Measurements from ENCODE around the gene SLC25A33. TPM values are rescaled to one million over a fixed set of nuclear protein-coding genes. Genes with fewer than 3 reads are reported as not detected.

Gene SLC25A33, protein sequence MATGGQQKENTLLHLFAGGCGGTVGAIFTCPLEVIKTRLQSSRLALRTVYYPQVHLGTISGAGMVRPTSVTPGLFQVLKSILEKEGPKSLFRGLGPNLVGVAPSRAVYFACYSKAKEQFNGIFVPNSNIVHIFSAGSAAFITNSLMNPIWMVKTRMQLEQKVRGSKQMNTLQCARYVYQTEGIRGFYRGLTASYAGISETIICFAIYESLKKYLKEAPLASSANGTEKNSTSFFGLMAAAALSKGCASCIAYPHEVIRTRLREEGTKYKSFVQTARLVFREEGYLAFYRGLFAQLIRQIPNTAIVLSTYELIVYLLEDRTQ
- total RNA-seq = 1.6 TPM

DNA sequence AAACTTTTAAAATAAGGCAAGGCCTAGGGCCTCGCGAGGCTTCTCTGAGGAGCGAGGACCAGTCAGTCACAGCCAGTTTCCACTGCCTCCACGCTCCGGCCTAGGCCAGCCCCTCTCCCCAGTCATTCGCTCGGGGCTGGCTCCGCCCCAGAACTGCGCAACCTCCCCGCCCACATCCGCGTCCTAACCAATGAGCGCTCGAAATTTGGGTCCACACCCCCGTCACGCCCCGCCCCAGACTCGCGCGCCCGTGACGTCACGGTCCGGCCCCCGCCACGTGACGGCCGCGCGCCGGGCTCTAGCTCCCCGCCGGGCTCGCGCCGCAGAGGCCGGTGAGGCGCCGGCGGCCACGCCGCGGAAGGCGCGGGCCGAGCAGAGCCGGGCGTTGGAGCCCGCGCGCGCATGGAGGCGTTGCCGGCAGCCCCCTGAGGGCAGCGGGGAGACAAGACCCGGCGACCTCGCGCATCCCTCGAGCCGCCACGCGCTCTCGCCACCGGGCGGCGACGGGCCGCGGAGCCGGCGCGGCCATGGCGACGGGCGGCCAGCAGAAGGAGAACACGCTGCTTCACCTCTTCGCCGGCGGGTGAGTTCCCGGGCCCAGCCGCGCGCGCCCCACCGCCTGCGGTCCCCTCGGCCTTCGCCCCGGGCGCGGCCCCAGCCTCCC is at the start of gene SLC25A33:
Gene SLC25A33, plus strand, starts transcription at position 301 of the 664 bp plus-strand sequence. Its CDS starts 227 bp downstream, at position 528.
- H3K27me3 ChIP-seq (ENCODE audit: control insufficient read depth in 3 of 3, insufficient read depth in 3 of 3, low read length in 3 of 3) = no peaks in the 10 kb centered on the region
- peaks cover 11 to 15% (median 15%) of the 10 kb centered on the region in 3 donors for H3K4me1 ChIP-seq (ENCODE audit: control insufficient read depth in 3 of 3, insufficient read depth in 3 of 3, low read length in 3 of 3)
- H3K4me3 ChIP-seq (ENCODE audit: low read length in 3 of 3) = peak within 1 kb of the TSS; percentile 65 to 79 (median 77)
- H3K27ac ChIP-seq (ENCODE audit: low read depth, low read length) = peak within 1 kb of the TSS; percentile 81
- H3K36me3 ChIP-seq (ENCODE audit: control insufficient read depth in 3 of 3, insufficient read depth in 3 of 3, low read length in 3 of 3) = no peaks in the 10 kb centered on the region
- peak within 1 kb of the TSS; percentile 47 to 80 (median 73) for H3K9ac ChIP-seq (ENCODE audit: low read depth in 1 of 3, low read length in 3 of 3)
- H3K9me3 ChIP-seq (ENCODE audit: control insufficient read depth in 3 of 3, low read length in 3 of 3) = no peaks in the 10 kb centered on the region

DNA sequence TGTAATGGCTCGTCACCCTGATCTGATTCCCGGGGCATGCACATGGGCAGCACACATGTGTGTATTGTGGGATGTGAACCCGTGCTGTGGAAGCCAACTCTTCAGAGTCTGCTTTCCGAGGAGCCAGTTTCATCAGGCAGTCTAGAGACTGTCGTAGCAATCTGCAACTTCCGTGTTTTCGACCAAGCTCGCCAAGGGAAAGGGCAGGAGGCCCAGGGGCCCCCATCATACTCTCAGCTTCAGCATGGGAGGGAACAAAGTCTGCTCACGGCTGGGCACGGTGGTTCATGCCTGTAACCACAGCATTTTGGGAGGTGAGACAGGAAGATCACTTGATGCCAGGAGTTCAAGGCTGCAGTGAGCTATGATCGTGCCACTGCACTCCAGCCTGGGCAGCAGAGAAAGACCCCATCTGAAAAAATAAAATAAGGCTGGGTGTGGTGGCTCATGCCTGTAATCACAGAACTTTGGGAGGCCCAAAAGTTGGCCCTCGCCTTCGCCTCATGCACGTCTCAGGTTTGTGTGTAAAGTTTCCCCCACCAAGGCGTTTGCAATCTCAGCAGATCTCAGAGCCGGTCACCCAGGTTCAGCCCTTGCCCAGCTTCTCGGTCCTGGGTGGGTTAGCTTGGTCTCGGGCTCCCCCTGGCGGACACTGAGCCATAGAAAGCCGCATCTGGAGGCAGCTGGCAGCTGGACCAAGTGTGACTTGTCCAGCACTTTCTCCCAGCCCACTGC is 48.5 kb upstream of the SLC25A33 start:
- Histone ChIP-seq H3K27ac (ENCODE audit: low read depth, low read length) (no peak overlapping the region), H3K4me1 (ENCODE audit: control insufficient read depth in 3 of 3, insufficient read depth in 3 of 3, low read length in 3 of 3) (peaks cover 6 to 8% (median 8%) of the 10 kb centered on the region in 3 donors), H3K4me3 (ENCODE audit: low read length in 3 of 3) (no peak overlapping the region), H3K27me3 (ENCODE audit: control insufficient read depth in 3 of 3, insufficient read depth in 3 of 3, low read length in 3 of 3) (no peaks in the 10 kb centered on the region), H3K36me3 (ENCODE audit: control insufficient read depth in 3 of 3, insufficient read depth in 3 of 3, low read length in 3 of 3) (no peaks in the 10 kb centered on the region), H3K9ac (ENCODE audit: low read depth in 1 of 3, low read length in 3 of 3) (no peak overlapping the region), H3K9me3 (ENCODE audit: control insufficient read depth in 3 of 3, low read length in 3 of 3) (no peaks in the 10 kb centered on the region)

DNA sequence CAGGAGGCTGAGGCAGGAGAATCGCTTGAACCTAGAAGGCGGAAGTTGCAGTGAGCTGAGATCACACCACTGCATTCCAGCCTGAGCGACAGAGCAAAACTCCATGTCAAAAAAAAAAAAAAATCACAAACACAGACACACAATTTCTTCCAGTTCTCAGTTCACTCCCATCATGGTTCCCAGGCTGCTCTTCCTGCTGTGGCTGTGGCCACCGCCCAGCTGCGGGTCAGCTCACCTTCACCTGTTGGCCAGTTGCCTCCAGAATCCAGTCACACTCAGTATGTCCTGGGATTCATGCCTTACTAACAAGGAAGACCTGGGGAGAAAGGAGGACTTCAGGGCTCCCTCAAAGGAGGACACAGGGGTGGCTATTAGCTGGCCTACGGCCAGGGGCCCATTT is 45.9 kb upstream of the SLC25A33 start:
- no peak overlapping the region for H3K9ac ChIP-seq (ENCODE audit: low read depth in 1 of 3, low read length in 3 of 3)
- H3K4me1 ChIP-seq (ENCODE audit: control insufficient read depth in 3 of 3, insufficient read depth in 3 of 3, low read length in 3 of 3) = peaks cover 6 to 8% (median 8%) of the 10 kb centered on the region in 3 donors
- H3K9me3 ChIP-seq (ENCODE audit: control insufficient read depth in 3 of 3, low read length in 3 of 3) = no peaks in the 10 kb centered on the region
- H3K36me3 ChIP-seq (ENCODE audit: control insufficient read depth in 3 of 3, insufficient read depth in 3 of 3, low read length in 3 of 3) = no peaks in the 10 kb centered on the region
- H3K27me3 ChIP-seq (ENCODE audit: control insufficient read depth in 3 of 3, insufficient read depth in 3 of 3, low read length in 3 of 3) = no peaks in the 10 kb centered on the region
- no peak overlapping the region for H3K27ac ChIP-seq (ENCODE audit: low read depth, low read length)
- H3K4me3 ChIP-seq (ENCODE audit: low read length in 3 of 3) = no peak overlapping the region

DNA sequence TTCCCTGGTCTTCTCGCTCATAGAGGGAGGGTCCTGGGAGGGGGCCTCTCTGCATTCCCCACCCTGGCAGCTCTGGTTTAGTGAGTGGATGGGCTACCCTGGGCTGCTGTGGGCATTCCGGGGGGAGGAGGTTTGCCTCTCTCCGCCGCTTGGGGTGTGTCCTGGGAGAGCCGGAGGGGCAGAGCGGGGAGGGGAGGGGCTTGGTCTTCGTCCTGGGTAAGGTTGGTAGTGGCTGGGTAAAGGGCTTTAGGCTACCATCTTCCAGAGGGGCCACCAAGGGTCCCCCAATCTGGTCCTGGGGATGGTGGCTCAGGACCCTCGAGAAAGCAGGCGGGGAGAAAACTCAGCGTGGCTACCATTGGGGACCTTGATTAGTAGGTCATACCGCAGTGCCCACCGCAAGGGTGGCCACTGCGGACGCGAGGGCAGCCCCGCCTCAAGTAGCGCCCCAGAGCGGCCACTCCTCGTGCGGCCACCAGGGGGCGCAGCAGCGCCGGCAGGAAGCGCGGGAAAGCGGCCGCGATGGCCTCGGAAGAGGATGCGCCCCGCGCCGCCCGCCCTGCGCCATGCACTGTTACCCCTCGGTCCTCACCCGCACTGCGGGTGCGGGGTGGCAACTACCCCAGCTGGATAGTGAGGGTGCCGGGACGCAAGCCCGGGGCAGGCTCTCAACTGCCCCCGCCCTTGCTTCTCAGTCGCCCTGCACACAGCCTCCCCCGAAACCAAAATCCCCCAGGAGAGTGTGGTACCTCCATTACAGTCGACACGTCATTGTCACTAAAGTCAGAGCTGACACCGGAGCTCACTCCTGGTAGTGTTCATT is 44.1 kb upstream of the SLC25A33 start:
- Histone ChIP-seq H3K27me3 (ENCODE audit: control insufficient read depth in 3 of 3, insufficient read depth in 3 of 3, low read length in 3 of 3) (no peaks in the 10 kb centered on the region), H3K9ac (ENCODE audit: low read depth in 1 of 3, low read length in 3 of 3) (peak overlapping the region in 2 of 3 donors; percentile 14 to 40), H3K36me3 (ENCODE audit: control insufficient read depth in 3 of 3, insufficient read depth in 3 of 3, low read length in 3 of 3) (no peaks in the 10 kb centered on the region), H3K4me3 (ENCODE audit: low read length in 3 of 3) (peak overlapping the region; percentile 52 to 62 (median 55)), H3K9me3 (ENCODE audit: control insufficient read depth in 3 of 3, low read length in 3 of 3) (no peaks in the 10 kb centered on the region), H3K27ac (ENCODE audit: low read depth, low read length) (no peak overlapping the region), H3K4me1 (ENCODE audit: control insufficient read depth in 3 of 3, insufficient read depth in 3 of 3, low read length in 3 of 3) (peaks cover 6 to 8% (median 8%) of the 10 kb centered on the region in 3 donors)

DNA sequence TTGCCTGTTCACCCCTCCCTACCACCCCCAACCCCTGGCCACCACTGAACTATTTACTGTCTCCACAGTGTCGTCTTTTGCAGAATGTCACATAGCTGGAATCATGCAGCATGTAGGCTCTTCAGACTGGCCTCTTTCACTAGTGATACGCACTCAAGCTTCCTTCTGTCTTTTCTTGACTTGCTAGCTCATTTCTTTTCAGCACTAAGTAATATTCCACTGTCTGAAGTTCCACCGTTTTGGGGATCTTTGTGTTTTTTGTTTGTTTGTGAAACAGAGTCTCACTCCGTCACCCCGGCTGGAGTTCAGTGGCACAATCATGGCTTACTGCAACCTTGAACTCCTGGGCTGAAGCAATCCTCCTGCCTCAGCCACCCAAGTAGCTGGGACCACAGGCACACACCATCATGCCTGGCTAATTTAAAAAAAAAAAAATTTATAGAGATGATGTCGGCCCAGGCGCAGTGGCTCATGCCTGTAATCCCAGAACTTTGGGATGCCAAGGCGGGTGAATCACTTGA is 43.4 kb upstream of the SLC25A33 start:
- Histone ChIP-seq H3K27ac (ENCODE audit: low read depth, low read length) (no peak overlapping the region), H3K27me3 (ENCODE audit: control insufficient read depth in 3 of 3, insufficient read depth in 3 of 3, low read length in 3 of 3) (no peaks in the 10 kb centered on the region), H3K9me3 (ENCODE audit: control insufficient read depth in 3 of 3, low read length in 3 of 3) (no peaks in the 10 kb centered on the region), H3K4me1 (ENCODE audit: control insufficient read depth in 3 of 3, insufficient read depth in 3 of 3, low read length in 3 of 3) (peaks cover 4 to 11% (median 8%) of the 10 kb centered on the region in 3 donors), H3K4me3 (ENCODE audit: low read length in 3 of 3) (peak overlapping the region in 1 of 3 donors; percentile 62), H3K9ac (ENCODE audit: low read depth in 1 of 3, low read length in 3 of 3) (no peak overlapping the region), H3K36me3 (ENCODE audit: control insufficient read depth in 3 of 3, insufficient read depth in 3 of 3, low read length in 3 of 3) (no peaks in the 10 kb centered on the region)

DNA sequence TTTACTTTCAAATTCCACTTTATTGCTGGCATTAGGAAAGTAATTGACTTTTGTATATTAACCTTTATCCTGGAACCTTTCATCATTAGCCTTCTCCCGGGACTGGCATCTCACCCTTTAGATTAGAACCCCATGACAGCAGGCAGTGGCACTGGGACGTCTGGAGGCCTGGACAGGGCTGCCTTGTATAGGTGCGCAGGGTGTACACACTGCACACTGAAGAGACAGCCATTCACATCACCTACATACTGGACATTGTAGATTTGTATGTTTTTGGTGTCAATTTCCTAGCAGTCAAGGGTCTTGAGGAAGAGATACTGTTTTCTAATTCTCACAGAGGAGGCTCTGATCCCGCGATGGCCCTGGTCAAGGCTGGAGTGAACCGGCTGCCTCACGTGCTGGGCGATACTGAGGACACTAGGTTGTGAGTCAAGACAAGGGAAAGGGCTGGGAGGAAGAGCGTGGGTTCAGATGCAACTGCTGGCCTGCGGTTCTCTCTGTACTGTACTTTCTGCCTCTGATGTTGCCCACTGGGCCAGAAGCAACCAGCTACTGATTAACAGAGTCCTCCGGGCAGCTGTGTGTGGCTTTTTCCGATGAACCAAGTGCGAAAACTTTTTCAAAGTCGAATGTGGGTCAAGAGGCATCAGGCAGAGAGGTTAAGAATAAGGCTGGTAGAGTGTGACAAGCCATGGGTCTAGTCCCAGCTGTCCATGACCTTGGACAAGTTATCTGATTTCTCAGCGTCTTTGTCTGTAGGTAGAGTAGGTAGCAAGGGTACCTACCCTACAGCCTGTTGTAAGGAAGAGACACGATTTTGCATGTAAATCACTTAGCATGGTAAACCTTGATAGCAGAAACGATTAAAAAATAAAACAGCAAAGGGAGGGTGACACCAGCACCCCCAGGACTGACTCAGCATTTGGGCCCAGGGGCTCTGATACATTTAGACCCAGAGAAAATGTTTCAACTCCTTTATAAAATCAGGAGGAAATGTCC is 38.2 kb upstream of the SLC25A33 start:
- peaks cover 4 to 12% (median 7%) of the 10 kb centered on the region in 3 donors for H3K4me1 ChIP-seq (ENCODE audit: control insufficient read depth in 3 of 3, insufficient read depth in 3 of 3, low read length in 3 of 3)
- H3K4me3 ChIP-seq (ENCODE audit: low read length in 3 of 3) = no peak overlapping the region
- H3K9me3 ChIP-seq (ENCODE audit: control insufficient read depth in 3 of 3, low read length in 3 of 3) = no peaks in the 10 kb centered on the region
- no peaks in the 10 kb centered on the region for H3K36me3 ChIP-seq (ENCODE audit: control insufficient read depth in 3 of 3, insufficient read depth in 3 of 3, low read length in 3 of 3)
- peak overlapping the region; percentile 18 for H3K27ac ChIP-seq (ENCODE audit: low read depth, low read length)
- H3K27me3 ChIP-seq (ENCODE audit: control insufficient read depth in 3 of 3, insufficient read depth in 3 of 3, low read length in 3 of 3) = no peaks in the 10 kb centered on the region
- H3K9ac ChIP-seq (ENCODE audit: low read depth in 1 of 3, low read length in 3 of 3) = no peak overlapping the region

DNA sequence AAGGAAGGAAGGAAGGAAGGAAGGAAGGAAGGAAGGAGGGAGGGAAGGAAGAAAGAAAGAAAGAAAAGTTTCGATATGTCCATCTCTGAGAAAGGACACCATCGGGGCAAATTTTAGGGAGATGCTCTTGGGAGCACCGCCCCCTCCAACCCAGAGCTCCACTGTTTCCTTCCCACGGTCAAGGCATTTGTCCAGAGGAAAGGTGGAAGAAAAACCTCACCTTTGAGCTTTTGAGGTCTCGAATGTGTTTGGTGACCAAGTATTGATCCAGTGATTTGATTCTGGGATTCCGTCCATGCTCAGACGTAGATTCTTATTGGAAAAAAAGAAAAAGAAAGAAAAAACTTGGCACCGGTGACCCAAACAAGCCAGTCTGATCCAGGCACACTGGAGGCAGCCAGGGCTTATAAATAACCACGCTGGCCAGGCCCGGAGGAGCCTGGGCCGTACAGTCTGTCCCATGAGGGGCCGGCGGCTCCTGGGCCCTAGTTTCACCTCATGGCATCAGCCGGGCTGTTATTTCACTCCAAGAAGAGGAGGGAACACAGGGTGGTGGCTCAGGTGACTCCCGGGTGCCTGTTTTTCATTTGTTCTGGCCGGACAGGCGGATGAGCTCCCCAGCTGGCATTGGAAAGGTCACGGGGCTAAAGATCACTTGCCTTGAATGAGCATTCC is 36.1 kb upstream of the SLC25A33 start:
- Histone ChIP-seq H3K27ac (ENCODE audit: low read depth, low read length) (peak overlapping the region; percentile 76), H3K4me3 (ENCODE audit: low read length in 3 of 3) (peak overlapping the region; percentile 56 to 64 (median 58))

DNA sequence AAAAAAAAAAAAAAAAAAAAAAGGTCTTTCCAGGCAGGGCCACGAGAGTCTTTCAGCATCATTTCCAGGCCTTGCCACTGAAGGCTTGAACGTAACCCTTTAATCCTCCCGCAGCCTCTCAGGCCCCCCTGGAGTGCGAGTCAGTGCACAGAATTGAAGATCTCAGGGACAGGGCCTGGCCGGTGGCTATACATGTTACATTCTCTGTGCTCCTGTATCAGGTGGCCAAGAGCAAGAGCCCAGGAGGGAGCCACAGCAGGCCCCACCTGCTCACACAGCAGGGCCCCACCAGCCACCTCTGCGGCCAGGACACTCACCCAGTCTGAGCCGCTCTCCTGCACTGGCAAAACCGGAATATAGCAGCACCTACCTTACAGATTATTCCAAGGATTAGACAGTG is 34.1 kb upstream of the SLC25A33 start:
- H3K4me3 ChIP-seq (ENCODE audit: low read length in 3 of 3) = no peak overlapping the region
- no peak overlapping the region for H3K9ac ChIP-seq (ENCODE audit: low read depth in 1 of 3, low read length in 3 of 3)
- H3K9me3 ChIP-seq (ENCODE audit: control insufficient read depth in 3 of 3, low read length in 3 of 3) = no peaks in the 10 kb centered on the region
- H3K27me3 ChIP-seq (ENCODE audit: control insufficient read depth in 3 of 3, insufficient read depth in 3 of 3, low read length in 3 of 3) = no peaks in the 10 kb centered on the region
- H3K36me3 ChIP-seq (ENCODE audit: control insufficient read depth in 3 of 3, insufficient read depth in 3 of 3, low read length in 3 of 3) = no peaks in the 10 kb centered on the region
- no peak overlapping the region for H3K27ac ChIP-seq (ENCODE audit: low read depth, low read length)
- H3K4me1 ChIP-seq (ENCODE audit: control insufficient read depth in 3 of 3, insufficient read depth in 3 of 3, low read length in 3 of 3) = peaks cover 4 to 12% (median 7%) of the 10 kb centered on the region in 3 donors

More for the DNA sequence above, 36.1 kb upstream of the SLC25A33 start:
- Histone ChIP-seq H3K27me3 (ENCODE audit: control insufficient read depth in 3 of 3, insufficient read depth in 3 of 3, low read length in 3 of 3) (no peaks in the 10 kb centered on the region), H3K4me1 (ENCODE audit: control insufficient read depth in 3 of 3, insufficient read depth in 3 of 3, low read length in 3 of 3) (peaks cover 4 to 12% (median 7%) of the 10 kb centered on the region in 3 donors), H3K36me3 (ENCODE audit: control insufficient read depth in 3 of 3, insufficient read depth in 3 of 3, low read length in 3 of 3) (no peaks in the 10 kb centered on the region), H3K9me3 (ENCODE audit: control insufficient read depth in 3 of 3, low read length in 3 of 3) (no peaks in the 10 kb centered on the region), H3K9ac (ENCODE audit: low read depth in 1 of 3, low read length in 3 of 3) (peak overlapping the region; percentile 13 to 81 (median 62))
